ENCODE data around the gene SYTL3.
"Not testable (repeated sequence)": the region's sequence is repeated elsewhere in the genome, so short reads cannot be mapped to it uniquely, and the experiment has no call there.

SYTL3 gene

GRCh38 chr6:158648682-158649131, 1.1 kb upstream of the SYTL3 start:
- H3K4me3 ChIP-seq (ENCODE audit: low read depth in 1 of 2, low read length in 2 of 2): no peak overlapping the region
- H3K4me2 ChIP-seq (ENCODE audit: insufficient read depth, low read length): no peak overlapping the region
- peaks cover 8% of the 10 kb centered on the region for H3K79me2 ChIP-seq (ENCODE audit: insufficient read depth, low read length)
- ATAC-seq (ENCODE audit: insufficient read depth, low read depth): no peak
- TF ChIP-seq CTCF (IDR thresholded peaks at IDR 0.05; ENCODE audit: borderline replicate concordance, extremely low read depth, low read length, poor library complexity, severe bottlenecking) (no peak), EZH2 (IDR thresholded peaks at IDR 0.05; ENCODE audit: borderline replicate concordance, low read depth, low read length, severe bottlenecking) (no peak)
- H3K27ac ChIP-seq (ENCODE audit: low read length): no peak overlapping the region
- H3K9me3 ChIP-seq (ENCODE audit: insufficient read depth, low read length, severe bottlenecking): no peaks in the 10 kb centered on the region
- DNase-seq: no peak
- no peaks in the 10 kb centered on the region; the same call in 1 of the 2 replicates for H4K20me1 ChIP-seq (ENCODE audit: insufficient read depth, low read length)
- H3K36me3 ChIP-seq (ENCODE audit: insufficient read depth, low read length): no peaks in the 10 kb centered on the region
- peaks cover 32% of the 10 kb centered on the region for H3K4me1 ChIP-seq (ENCODE audit: insufficient read depth, low read length)
- H2AFZ ChIP-seq (ENCODE audit: low read depth, low read length): no peak overlapping the region
- H3K9ac ChIP-seq (ENCODE audit: low read depth, low read length): no peak overlapping the region
- H3K27me3 ChIP-seq (ENCODE audit: insufficient read depth, low read length, poor library complexity): peaks cover 24% of the 10 kb centered on the region

- H4K20me1 ChIP-seq (ENCODE audit: insufficient read depth, low read length); H3K79me2 ChIP-seq (ENCODE audit: insufficient read depth, low read length); H3K4me3 ChIP-seq (ENCODE audit: low read depth in 1 of 2, low read length in 2 of 2); H3K27ac ChIP-seq (ENCODE audit: low read length); H3K9ac ChIP-seq (ENCODE audit: low read depth, low read length); DNase-seq; ATAC-seq (ENCODE audit: insufficient read depth, low read depth); H3K36me3 ChIP-seq (ENCODE audit: insufficient read depth, low read length); H2AFZ ChIP-seq (ENCODE audit: low read depth, low read length); H3K9me3 ChIP-seq (ENCODE audit: insufficient read depth, low read length, severe bottlenecking); H3K4me2 ChIP-seq (ENCODE audit: insufficient read depth, low read length): not testable (repeated sequence)
- peaks cover 15% of the 10 kb centered on the region for H3K27me3 ChIP-seq (ENCODE audit: insufficient read depth, low read length, poor library complexity)
- peaks cover 35% of the 10 kb centered on the region for H3K4me1 ChIP-seq (ENCODE audit: insufficient read depth, low read length)
Observed at GRCh38 chr6:158651981-158652737, 2.3 kb downstream of the SYTL3 start.

GRCh38 chr6:158653577-158654354, 3.9 kb downstream of the SYTL3 start:
- ATAC-seq (ENCODE audit: insufficient read depth, low read depth) (peak; percentile 97), DNase-seq (peak; percentile 87)
- TF ChIP-seq CTCF (IDR thresholded peaks at IDR 0.05; ENCODE audit: borderline replicate concordance, extremely low read depth, low read length, poor library complexity, severe bottlenecking) (no peak), EZH2 (IDR thresholded peaks at IDR 0.05; ENCODE audit: borderline replicate concordance, low read depth, low read length, severe bottlenecking) (no peak)
- Histone ChIP-seq H3K9me3 (ENCODE audit: insufficient read depth, low read length, severe bottlenecking) (no peaks in the 10 kb centered on the region), H2AFZ (ENCODE audit: low read depth, low read length) (peak overlapping the region; percentile 48; the same call in 1 of the 2 replicates), H3K4me3 (ENCODE audit: low read depth in 1 of 2, low read length in 2 of 2) (peak overlapping the region in 1 of 2 experiments; percentile 42; a peak in 2 of 4 replicates), H3K36me3 (ENCODE audit: insufficient read depth, low read length) (no peaks in the 10 kb centered on the region), H3K4me1 (ENCODE audit: insufficient read depth, low read length) (peaks cover 35% of the 10 kb centered on the region), H3K27me3 (ENCODE audit: insufficient read depth, low read length, poor library complexity) (peaks cover 13% of the 10 kb centered on the region), H3K79me2 (ENCODE audit: insufficient read depth, low read length) (no peaks in the 10 kb centered on the region), H3K27ac (ENCODE audit: low read length) (peak overlapping the region; percentile 3; the same call in 1 of the 2 replicates), H4K20me1 (ENCODE audit: insufficient read depth, low read length) (no peaks in the 10 kb centered on the region; the same call in 1 of the 2 replicates), H3K4me2 (ENCODE audit: insufficient read depth, low read length) (peak overlapping the region; percentile 66), H3K9ac (ENCODE audit: low read depth, low read length) (no peak overlapping the region)

GRCh38 chr6:158654498-158654897, 4.6 kb downstream of the SYTL3 start:
- H2AFZ ChIP-seq (ENCODE audit: low read depth, low read length): no peak overlapping the region
- no peak overlapping the region; a peak in 1 of 4 replicates for H3K4me3 ChIP-seq (ENCODE audit: low read depth in 1 of 2, low read length in 2 of 2)
- no peaks in the 10 kb centered on the region for H3K79me2 ChIP-seq (ENCODE audit: insufficient read depth, low read length)
- H3K4me1 ChIP-seq (ENCODE audit: insufficient read depth, low read length): peaks cover 34% of the 10 kb centered on the region
- H3K9me3 ChIP-seq (ENCODE audit: insufficient read depth, low read length, severe bottlenecking): no peaks in the 10 kb centered on the region
- H4K20me1 ChIP-seq (ENCODE audit: insufficient read depth, low read length): no peaks in the 10 kb centered on the region
- TF ChIP-seq EZH2 (IDR thresholded peaks at IDR 0.05; ENCODE audit: borderline replicate concordance, low read depth, low read length, severe bottlenecking): no peak
- TF ChIP-seq CTCF (IDR thresholded peaks at IDR 0.05; ENCODE audit: borderline replicate concordance, extremely low read depth, low read length, poor library complexity, severe bottlenecking): no peak
- peaks cover 8% of the 10 kb centered on the region for H3K27me3 ChIP-seq (ENCODE audit: insufficient read depth, low read length, poor library complexity)
- no peak for ATAC-seq (ENCODE audit: insufficient read depth, low read depth)
- no peak overlapping the region for H3K9ac ChIP-seq (ENCODE audit: low read depth, low read length)
- DNase-seq: no peak
- H3K27ac ChIP-seq (ENCODE audit: low read length): no peak overlapping the region
- no peaks in the 10 kb centered on the region for H3K36me3 ChIP-seq (ENCODE audit: insufficient read depth, low read length)
- peak overlapping the region; percentile 66 for H3K4me2 ChIP-seq (ENCODE audit: insufficient read depth, low read length)
